H9 (cell line): ENCODE measurements around the gene UPK3A. TPM values are rescaled to one million over a fixed set of nuclear protein-coding genes. Genes with fewer than 3 reads are reported as not detected.

Experiments
- DNase-seq: peaks from one replicate; pipeline ENCODE4 v3.0.0-alpha.2; 2017
- H2AFZ ChIP-seq: one replicate; pipeline ENCODE4 v1.6.1; 2013; ENCODE audit warnings: mild to moderate bottlenecking, low read length, control low read depth, moderate library complexity
- H2AK5ac ChIP-seq: 2 replicates; pipeline ENCODE4 v1.6.1; 2013; ENCODE audit warnings: low read length, control low read depth, mixed read lengths; ENCODE audit not compliant: insufficient read length
- H2BK120ac ChIP-seq: one replicate; pipeline ENCODE4 v1.6.1; 2013; ENCODE audit warnings: low read depth, mild to moderate bottlenecking, low read length, control low read depth, inconsistent platforms; ENCODE audit not compliant: poor library complexity, severe bottlenecking
- H2BK12ac ChIP-seq: 2 replicates; pipeline ENCODE4 v1.6.1; 2013; ENCODE audit warnings: low read length, control low read depth, mixed read lengths, low read depth; ENCODE audit not compliant: insufficient read length
- H2BK15ac ChIP-seq: 2 replicates; pipeline ENCODE4 v1.6.1; 2013; ENCODE audit warnings: low read depth, low read length, control low read depth
- H2BK20ac ChIP-seq: one replicate; pipeline ENCODE4 v1.6.1; 2013; ENCODE audit warnings: low read depth, mild to moderate bottlenecking, low read length, control low read depth, inconsistent platforms; ENCODE audit not compliant: poor library complexity, severe bottlenecking
- H2BK5ac ChIP-seq: 2 replicates; pipeline ENCODE4 v1.6.1; 2013; ENCODE audit warnings: low read length, control low read depth, mixed read lengths; ENCODE audit not compliant: insufficient read length
- H3K14ac ChIP-seq: 2 replicates; pipeline ENCODE4 v1.6.1; 2013; ENCODE audit warnings: low read length, control low read depth; ENCODE audit not compliant: insufficient read depth
- H3K18ac ChIP-seq: 2 replicates; pipeline ENCODE4 v1.6.1; 2013; ENCODE audit warnings: low read depth, mild to moderate bottlenecking, mixed read lengths, low read length, control low read depth; ENCODE audit not compliant: insufficient read length
- H3K23ac ChIP-seq: 2 replicates; pipeline ENCODE4 v1.6.1; 2013; ENCODE audit warnings: low read length, control low read depth, mixed read lengths, low read depth; ENCODE audit not compliant: insufficient read length
- H3K23me2 ChIP-seq: 2 replicates; pipeline ENCODE4 v1.6.1; 2013; ENCODE audit warnings: low read depth, mild to moderate bottlenecking, mixed read lengths, low read length, control low read depth; ENCODE audit not compliant: insufficient read length, poor library complexity, severe bottlenecking
- H3K27ac ChIP-seq: 2 replicates; pipeline ENCODE4 v1.5.1; 2013; ENCODE audit warnings: low read length, control low read depth, mixed read lengths, low read depth; ENCODE audit not compliant: insufficient read length
- H3K27me3 ChIP-seq: 2 replicates; pipeline ENCODE4 v1.6.1; 2013; ENCODE audit warnings: low read length, control low read depth, inconsistent platforms; ENCODE audit not compliant: insufficient read depth
- H3K4ac ChIP-seq: 2 replicates; pipeline ENCODE4 v1.6.1; 2013; ENCODE audit warnings: low read depth, mild to moderate bottlenecking, control low read depth, inconsistent platforms, low read length, moderate library complexity
- H3K4me1 ChIP-seq: 2 replicates; pipeline ENCODE4 v1.6.1; 2013; ENCODE audit warnings: low read length, control low read depth, inconsistent platforms; ENCODE audit not compliant: insufficient read depth
- H3K4me2 ChIP-seq: 2 replicates; pipeline ENCODE4 v1.6.1; 2013; ENCODE audit warnings: low read length, control low read depth, mixed read lengths; ENCODE audit not compliant: insufficient read length, insufficient read depth
- H3K56ac ChIP-seq: 2 replicates; pipeline ENCODE4 v1.6.1; 2013; ENCODE audit warnings: low read depth, mild to moderate bottlenecking, mixed read lengths, low read length, control low read depth; ENCODE audit not compliant: insufficient read length
- H3K79me1 ChIP-seq: 2 replicates; pipeline ENCODE4 v1.6.1; 2013; ENCODE audit warnings: low read depth, mild to moderate bottlenecking, moderate library complexity, low read length, control low read depth, inconsistent platforms; ENCODE audit not compliant: insufficient read depth, poor library complexity, severe bottlenecking
- H3K79me2 ChIP-seq: 2 replicates; pipeline ENCODE4 v1.6.1; 2013; ENCODE audit warnings: low read length, control low read depth, inconsistent platforms; ENCODE audit not compliant: insufficient read depth
- H3K9ac ChIP-seq: 2 replicates; pipeline ENCODE4 v1.6.1; 2013; ENCODE audit warnings: low read length, control low read depth, mixed read lengths; ENCODE audit not compliant: insufficient read length; ENCODE audit errors: extremely low read depth
- H3K9me3 ChIP-seq: one replicate; pipeline ENCODE4 v1.6.1; 2013; ENCODE audit warnings: low read depth, low read length, inconsistent platforms; ENCODE audit not compliant: control insufficient read depth
- H3T11ph ChIP-seq: one replicate; pipeline ENCODE4 v1.6.1; 2013; ENCODE audit warnings: mild to moderate bottlenecking, low read length, control low read depth, inconsistent platforms
- H4K20me1 ChIP-seq: one replicate; pipeline ENCODE4 v1.6.1; 2013; ENCODE audit not compliant: control insufficient read depth, insufficient read length, insufficient read depth
- H4K5ac ChIP-seq: 2 replicates; pipeline ENCODE4 v1.6.1; 2013; ENCODE audit warnings: low read depth, mild to moderate bottlenecking, mixed read lengths, low read length, control low read depth; ENCODE audit not compliant: insufficient read length
- H4K8ac ChIP-seq: replicated peaks from 2 replicates; pipeline ENCODE4 v1.6.1; 2013; ENCODE audit warnings: low read length, control low read depth, mixed read lengths, low read depth; ENCODE audit not compliant: insufficient read length
- H4K91ac ChIP-seq: 2 replicates; pipeline ENCODE4 v1.6.1; 2013; ENCODE audit warnings: low read depth, mild to moderate bottlenecking, moderate library complexity, mixed read lengths, low read length, control low read depth; ENCODE audit not compliant: insufficient read length
- H3K27ac Mint-ChIP-seq, 3 experiments: 2 replicates in 2 of 3; 3 replicates in 1 of 3; pipeline ENCODE4 v1.8.0; 2020 to 2021; ENCODE audit warnings: mixed read lengths in 3 of 3, mild to moderate bottlenecking in 1 of 3, moderate library complexity in 1 of 3
- H3K27me3 Mint-ChIP-seq: 2 replicates; pipeline ENCODE4 v1.8.0; 2021; ENCODE audit warnings: low read depth, mild to moderate bottlenecking, moderate library complexity, mixed read lengths
- H3K36me3 Mint-ChIP-seq, 3 experiments: 2 replicates in 2 of 3; 3 replicates in 1 of 3; pipeline ENCODE4 v1.8.0; 2020 to 2021; ENCODE audit warnings: low read depth in 3 of 3, mixed read lengths in 3 of 3; ENCODE audit not compliant: insufficient read depth in 1 of 3
- H3K4me1 Mint-ChIP-seq, 2 experiments: 2 replicates each; pipeline ENCODE4 v1.8.0; 2020; ENCODE audit warnings: mixed read lengths in 2 of 2
- H3K4me3 Mint-ChIP-seq, 2 experiments: 2 replicates in 1 of 2; 3 replicates in 1 of 2; pipeline ENCODE4 v1.8.0; 2020 to 2021; ENCODE audit warnings: mild to moderate bottlenecking in 2 of 2, mixed read lengths in 2 of 2, moderate library complexity in 1 of 2
- H3K9me3 Mint-ChIP-seq, 2 experiments: 2 replicates in 1 of 2; 3 replicates in 1 of 2; pipeline ENCODE4 v1.8.0; 2020; ENCODE audit warnings: mild to moderate bottlenecking in 2 of 2, mixed read lengths in 2 of 2, moderate library complexity in 1 of 2
- WGBS: extraction: QIAGEN DNeasy Blood & Tissue Kit; methylation state at CpG from one replicate; pipeline ENCODE4 v1.1.7; 2013; ENCODE audit warnings: missing lambda C conversion rate, low lambda C conversion rate, mixed read lengths; ENCODE audit not compliant: insufficient read length; ENCODE audit errors: extremely low coverage; 5-methylcytosine and 5-hydroxymethylcytosine counted together
- total RNA-seq: library from RNA; stranded (reverse); gene quantifications from 2 replicates; pipeline ENCODE4 v1.2.1, GENCODE V29; 2021
- TF ChIP-seq, protein P1 (sequence below): fragments of 200-600 bp; sonication (generic); conservative IDR thresholded peaks from 3 replicates; pipeline ENCODE4 v1.8.0; 2021; ENCODE audit warnings: antibody characterized with exemption, mild to moderate bottlenecking

The UPK3A gene
- total RNA-seq, 1 experiment from 2014 or later, result not detected

GRCh38 chr22:45278125-45278524, 6.6 kb upstream of the UPK3A start:
- Mint-ChIP-seq H3K4me1 (no peaks in the 10 kb centered on the region), H3K27me3 (peaks cover 37% of the 10 kb centered on the region), H3K9me3 (no peaks in the 10 kb centered on the region), H3K36me3 (no peaks in the 10 kb centered on the region), H3K27ac (no peak overlapping the region), H3K4me3 (no peak overlapping the region)
- no CpG with 5 or more reads among the region's 9 CpGs for WGBS
- no peak overlapping the region for H3K27ac ChIP-seq
- H3T11ph ChIP-seq, result no peak overlapping the region
- H3K4me2 ChIP-seq, result no peak overlapping the region
- no peaks in the 10 kb centered on the region for H3K4me1 ChIP-seq
- TF ChIP-seq, protein P1, sequence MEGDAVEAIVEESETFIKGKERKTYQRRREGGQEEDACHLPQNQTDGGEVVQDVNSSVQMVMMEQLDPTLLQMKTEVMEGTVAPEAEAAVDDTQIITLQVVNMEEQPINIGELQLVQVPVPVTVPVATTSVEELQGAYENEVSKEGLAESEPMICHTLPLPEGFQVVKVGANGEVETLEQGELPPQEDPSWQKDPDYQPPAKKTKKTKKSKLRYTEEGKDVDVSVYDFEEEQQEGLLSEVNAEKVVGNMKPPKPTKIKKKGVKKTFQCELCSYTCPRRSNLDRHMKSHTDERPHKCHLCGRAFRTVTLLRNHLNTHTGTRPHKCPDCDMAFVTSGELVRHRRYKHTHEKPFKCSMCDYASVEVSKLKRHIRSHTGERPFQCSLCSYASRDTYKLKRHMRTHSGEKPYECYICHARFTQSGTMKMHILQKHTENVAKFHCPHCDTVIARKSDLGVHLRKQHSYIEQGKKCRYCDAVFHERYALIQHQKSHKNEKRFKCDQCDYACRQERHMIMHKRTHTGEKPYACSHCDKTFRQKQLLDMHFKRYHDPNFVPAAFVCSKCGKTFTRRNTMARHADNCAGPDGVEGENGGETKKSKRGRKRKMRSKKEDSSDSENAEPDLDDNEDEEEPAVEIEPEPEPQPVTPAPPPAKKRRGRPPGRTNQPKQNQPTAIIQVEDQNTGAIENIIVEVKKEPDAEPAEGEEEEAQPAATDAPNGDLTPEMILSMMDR, result no peak
- H2BK20ac ChIP-seq, result no peak overlapping the region
- no peaks in the 10 kb centered on the region for H3K79me2 ChIP-seq
- no peak overlapping the region for H2BK120ac ChIP-seq
- H4K5ac ChIP-seq, result no peak overlapping the region
- H3K4ac ChIP-seq, result no peak overlapping the region
- H3K9ac ChIP-seq, result no peak overlapping the region
- no peak overlapping the region for H2BK5ac ChIP-seq
- no peak for DNase-seq
- H3K23ac ChIP-seq, result no peak overlapping the region
- no peak overlapping the region for H3K14ac ChIP-seq
- no peaks in the 10 kb centered on the region for H3K23me2 ChIP-seq
- no peak overlapping the region for H4K8ac ChIP-seq
- H3K56ac ChIP-seq, result no peak overlapping the region
- no peak overlapping the region for H2BK15ac ChIP-seq
- H2AFZ ChIP-seq, result no peak overlapping the region
- no peaks in the 10 kb centered on the region for H3K79me1 ChIP-seq
- no peak overlapping the region for H3K18ac ChIP-seq
- H2BK12ac ChIP-seq, result no peak overlapping the region
- no peaks in the 10 kb centered on the region for H3K27me3 ChIP-seq
- H3K9me3 ChIP-seq, result no peaks in the 10 kb centered on the region
- no peak overlapping the region for H4K91ac ChIP-seq
- no peak overlapping the region for H2AK5ac ChIP-seq
- no peaks in the 10 kb centered on the region for H4K20me1 ChIP-seq
